ENCODE data around the gene RBM42. TPM values are rescaled to one million over a fixed set of nuclear protein-coding genes. Genes with fewer than 3 reads are reported as not detected.

RBM42 gene
- total RNA-seq, 2 experiments from 2014 or later = 99.5 to 102 TPM

DNA sequence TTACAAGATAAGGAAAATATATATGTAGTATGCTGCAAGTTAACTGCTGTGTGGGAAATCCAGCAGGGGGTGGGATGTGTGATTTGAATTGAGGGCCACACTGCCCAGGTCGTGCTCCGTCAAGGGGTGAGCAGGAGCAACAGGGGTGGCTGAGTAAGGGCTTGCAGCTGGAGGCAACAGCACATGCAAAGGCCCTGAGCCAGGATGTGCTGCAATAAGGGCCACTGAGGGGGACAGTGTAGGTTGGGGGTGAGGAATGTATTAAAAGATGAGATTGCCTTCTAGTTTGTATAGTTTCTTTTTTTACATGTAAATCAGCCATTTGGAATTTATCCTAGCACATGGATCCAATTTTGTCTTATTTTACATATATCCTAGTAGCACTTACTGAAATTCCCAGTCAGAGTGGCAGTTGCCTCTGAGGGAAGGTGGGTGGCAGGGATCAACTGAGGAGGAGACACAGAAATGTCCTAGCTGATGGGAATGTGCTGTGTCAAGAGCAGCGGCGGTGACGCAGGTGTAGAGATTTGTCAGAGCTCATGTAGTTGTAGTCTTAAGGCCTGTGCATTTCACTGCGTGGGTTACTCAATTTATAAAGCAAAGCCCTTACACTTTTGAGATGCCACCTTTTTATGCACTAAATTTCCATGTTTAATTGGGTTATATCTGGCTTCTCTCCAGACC, 5.4 kb upstream of the RBM42 start:
- H3K4me1 Mint-ChIP-seq = peaks cover 5% of the 10 kb centered on the region
- peaks cover 21% of the 10 kb centered on the region for H3K36me3 Mint-ChIP-seq (ENCODE audit: low read depth)
- ChIA-PET POLR2A (interaction anchor here (0.8 to 4.5 kb wide), 4 partner anchors 8 to 14 kb away, joined by 3 to 24 read pairs (median 4); partner anchors contain the start of gene HAUS5), CTCF (no interaction called here)
- H3K27me3 Mint-ChIP-seq = no peaks in the 10 kb centered on the region
- DNase-seq = no peak
- H3K9me3 Mint-ChIP-seq = no peaks in the 10 kb centered on the region
- no peak overlapping the region for H3K4me3 Mint-ChIP-seq
- H3K27ac Mint-ChIP-seq = no peak overlapping the region

DNA sequence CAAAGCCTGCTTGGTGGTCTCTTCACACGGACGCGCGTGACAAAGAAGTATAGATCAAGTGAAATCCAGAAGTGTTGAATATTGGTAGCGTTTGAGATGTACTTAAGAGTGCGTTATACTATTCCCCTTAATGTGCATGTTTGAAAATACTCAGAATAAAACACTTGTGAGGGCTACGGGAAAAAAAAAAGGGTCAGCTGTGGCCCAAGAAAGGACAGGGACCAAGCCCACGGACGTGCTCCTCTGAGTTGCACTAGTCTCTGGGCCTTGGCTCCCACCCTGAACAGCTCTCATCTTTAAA, 622 bp upstream of the RBM42 start:
- CTCF ChIA-PET = no interaction called here
- Mint-ChIP-seq H3K27me3 (no peaks in the 10 kb centered on the region), H3K9me3 (no peaks in the 10 kb centered on the region), H3K36me3 (ENCODE audit: low read depth) (peaks cover 32% of the 10 kb centered on the region), H3K27ac (peak overlapping the region; percentile 98), H3K4me3 (peak overlapping the region; percentile 100), H3K4me1 (peaks cover 21% of the 10 kb centered on the region)
- POLR2A ChIA-PET = interaction anchor here (0.7 to 2.6 kb wide), 4 partner anchors 12 to 42 kb away, joined by 3 to 7 read pairs (median 4); partner anchors contain the start of gene HAUS5
- DNase-seq = no peak

DNA sequence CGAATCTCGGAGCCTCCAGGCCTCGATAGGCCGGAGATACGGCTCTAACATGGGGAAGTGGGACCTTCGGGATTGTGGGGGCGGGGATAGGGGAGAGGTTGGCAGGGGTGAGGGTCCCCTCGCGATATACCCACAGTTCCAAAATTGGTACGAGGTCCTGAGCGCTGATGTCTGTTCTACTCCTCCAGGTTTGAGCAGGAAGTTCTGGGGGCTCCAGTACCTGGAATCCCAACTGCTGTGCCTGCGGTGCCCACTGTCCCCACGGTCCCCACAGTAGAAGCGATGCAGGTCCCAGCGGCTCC, 447 bp downstream of the RBM42 start:
- no peaks in the 10 kb centered on the region for H3K27me3 Mint-ChIP-seq
- ChIA-PET CTCF (interaction anchor here (0.9 kb wide), 1 partner anchor 19 kb away, joined by 3 read pairs; the partner anchor contains the start of gene COX6B1), POLR2A (interaction anchor here (0.8 to 4.1 kb wide), 5 partner anchors 14 to 24 kb away, joined by 3 to 25 read pairs (median 6); partner anchors contain the start of genes COX6B1, ETV2 and HAUS5)
- DNase-seq = no peak
- peaks cover 21% of the 10 kb centered on the region for H3K4me1 Mint-ChIP-seq
- H3K4me3 Mint-ChIP-seq = peak overlapping the region; percentile 100
- no peaks in the 10 kb centered on the region for H3K9me3 Mint-ChIP-seq
- H3K36me3 Mint-ChIP-seq (ENCODE audit: low read depth) = peaks cover 39% of the 10 kb centered on the region
- H3K27ac Mint-ChIP-seq = peak overlapping the region; percentile 98

GRCh38 chr19:35633727-35634440, 5.0 kb downstream of the RBM42 start:
- H3K4me1 Mint-ChIP-seq = peaks cover 12% of the 10 kb centered on the region
- DNase-seq = no peak
- ChIA-PET POLR2A (no interaction called here), CTCF (no interaction called here)
- H3K27ac Mint-ChIP-seq = no peak overlapping the region
- H3K9me3 Mint-ChIP-seq = no peaks in the 10 kb centered on the region
- no peaks in the 10 kb centered on the region for H3K27me3 Mint-ChIP-seq
- peaks cover 65% of the 10 kb centered on the region for H3K36me3 Mint-ChIP-seq (ENCODE audit: low read depth)
- no peak overlapping the region for H3K4me3 Mint-ChIP-seq

DNA sequence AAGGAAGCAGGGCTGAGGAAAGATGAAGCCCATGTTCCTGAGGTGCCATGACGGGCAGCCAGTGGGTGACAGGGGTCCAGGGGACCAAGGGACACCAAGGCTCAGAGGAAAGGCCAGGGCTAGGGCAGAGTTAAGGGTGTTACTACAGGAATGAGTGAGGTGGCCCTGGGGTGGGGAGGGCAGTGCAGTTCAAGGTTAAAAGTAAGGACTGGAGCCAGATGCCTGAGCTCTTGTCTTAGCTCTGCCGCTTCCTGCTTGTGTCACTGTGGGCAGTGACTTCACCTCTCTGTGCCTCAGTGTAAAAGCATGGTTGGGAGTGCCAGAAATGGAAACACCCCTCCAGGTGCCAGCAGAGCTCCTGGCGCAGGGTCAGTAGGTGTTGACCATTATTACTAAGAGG, 7.8 kb downstream of the RBM42 start:
- no peaks in the 10 kb centered on the region for H3K27me3 Mint-ChIP-seq
- no peak for DNase-seq
- peaks cover 49% of the 10 kb centered on the region for H3K36me3 Mint-ChIP-seq (ENCODE audit: low read depth)
- POLR2A ChIA-PET = interaction anchor here (1.3 to 1.5 kb wide), 2 partner anchors 12 to 87 kb away, joined by 4 to 5 read pairs; no protein-coding TSS in a partner anchor
- no peaks in the 10 kb centered on the region for H3K9me3 Mint-ChIP-seq
- CTCF ChIA-PET = interaction anchor here (1.7 kb wide), 1 partner anchor 24 kb away, joined by 7 read pairs; the partner anchor contains the start of gene HAUS5
- H3K27ac Mint-ChIP-seq = no peak overlapping the region
- H3K4me3 Mint-ChIP-seq = no peak overlapping the region
- H3K4me1 Mint-ChIP-seq = peaks cover 6% of the 10 kb centered on the region

DNA sequence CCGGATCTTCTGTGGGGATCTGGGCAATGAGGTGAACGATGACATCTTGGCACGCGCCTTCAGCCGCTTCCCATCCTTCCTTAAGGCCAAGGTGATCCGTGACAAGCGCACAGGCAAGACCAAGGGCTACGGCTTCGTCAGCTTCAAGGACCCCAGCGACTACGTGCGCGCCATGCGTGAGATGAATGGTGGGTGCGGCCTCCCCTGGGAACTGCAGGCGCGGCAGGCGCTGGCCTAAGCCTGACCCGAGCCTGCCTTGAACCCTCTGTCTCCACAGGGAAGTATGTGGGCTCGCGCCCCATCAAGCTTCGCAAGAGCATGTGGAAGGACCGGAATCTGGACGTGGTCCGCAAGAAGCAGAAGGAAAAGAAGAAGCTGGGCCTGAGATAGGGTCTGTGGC, 8.3 kb downstream of the RBM42 start:
- no peaks in the 10 kb centered on the region for H3K9me3 Mint-ChIP-seq
- CTCF ChIA-PET = interaction anchor here (1.7 kb wide), 1 partner anchor 25 kb away, joined by 7 read pairs; the partner anchor contains the start of gene HAUS5
- DNase-seq = no peak
- POLR2A ChIA-PET = interaction anchor here (1.3 to 1.5 kb wide), 2 partner anchors 13 to 87 kb away, joined by 4 to 5 read pairs; no protein-coding TSS in a partner anchor
- no peak overlapping the region for H3K4me3 Mint-ChIP-seq
- H3K27ac Mint-ChIP-seq = no peak overlapping the region
- no peaks in the 10 kb centered on the region for H3K27me3 Mint-ChIP-seq
- peaks cover 44% of the 10 kb centered on the region for H3K36me3 Mint-ChIP-seq (ENCODE audit: low read depth)
- H3K4me1 Mint-ChIP-seq = peaks cover 10% of the 10 kb centered on the region

GRCh38 chr19:35639321-35639639, 10.4 kb downstream of the RBM42 start:
- Mint-ChIP-seq H3K4me1 (peaks cover 19% of the 10 kb centered on the region), H3K9me3 (no peaks in the 10 kb centered on the region), H3K27me3 (no peaks in the 10 kb centered on the region), H3K4me3 (no peak overlapping the region), H3K36me3 (ENCODE audit: low read depth) (peaks cover 27% of the 10 kb centered on the region), H3K27ac (no peak overlapping the region)
- DNase-seq = no peak
- CTCF ChIA-PET = no interaction called here
- POLR2A ChIA-PET = no interaction called here

DNA sequence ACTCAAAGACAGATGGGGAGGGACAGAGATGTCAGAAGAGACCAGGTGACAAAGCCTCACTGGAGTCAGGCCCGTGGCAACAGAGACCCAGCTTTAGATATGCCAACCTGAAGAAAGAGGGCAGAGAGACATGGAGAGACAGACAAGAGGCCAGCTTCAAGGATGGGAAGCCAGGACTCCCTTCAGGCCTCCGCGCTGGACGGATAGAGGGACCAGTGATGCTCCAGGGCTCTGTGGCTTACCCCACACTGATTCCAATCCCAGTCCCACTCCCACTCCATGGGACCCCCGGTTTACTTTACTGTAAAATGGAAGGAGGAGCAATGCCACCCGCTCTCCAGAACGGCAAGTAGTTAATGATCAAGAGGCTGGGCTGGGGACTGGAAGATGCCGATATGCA, 11.0 kb downstream of the RBM42 start:
- CTCF ChIA-PET = no interaction called here
- no peak overlapping the region for H3K4me3 Mint-ChIP-seq
- no peaks in the 10 kb centered on the region for H3K27me3 Mint-ChIP-seq
- no peak overlapping the region for H3K27ac Mint-ChIP-seq
- no peak for DNase-seq
- peaks cover 25% of the 10 kb centered on the region for H3K4me1 Mint-ChIP-seq
- peaks cover 24% of the 10 kb centered on the region for H3K36me3 Mint-ChIP-seq (ENCODE audit: low read depth)
- POLR2A ChIA-PET = interaction anchor here (1.0 kb wide), 1 partner anchor 12 kb away, joined by 3 read pairs; no protein-coding TSS in a partner anchor
- H3K9me3 Mint-ChIP-seq = no peaks in the 10 kb centered on the region

DNA sequence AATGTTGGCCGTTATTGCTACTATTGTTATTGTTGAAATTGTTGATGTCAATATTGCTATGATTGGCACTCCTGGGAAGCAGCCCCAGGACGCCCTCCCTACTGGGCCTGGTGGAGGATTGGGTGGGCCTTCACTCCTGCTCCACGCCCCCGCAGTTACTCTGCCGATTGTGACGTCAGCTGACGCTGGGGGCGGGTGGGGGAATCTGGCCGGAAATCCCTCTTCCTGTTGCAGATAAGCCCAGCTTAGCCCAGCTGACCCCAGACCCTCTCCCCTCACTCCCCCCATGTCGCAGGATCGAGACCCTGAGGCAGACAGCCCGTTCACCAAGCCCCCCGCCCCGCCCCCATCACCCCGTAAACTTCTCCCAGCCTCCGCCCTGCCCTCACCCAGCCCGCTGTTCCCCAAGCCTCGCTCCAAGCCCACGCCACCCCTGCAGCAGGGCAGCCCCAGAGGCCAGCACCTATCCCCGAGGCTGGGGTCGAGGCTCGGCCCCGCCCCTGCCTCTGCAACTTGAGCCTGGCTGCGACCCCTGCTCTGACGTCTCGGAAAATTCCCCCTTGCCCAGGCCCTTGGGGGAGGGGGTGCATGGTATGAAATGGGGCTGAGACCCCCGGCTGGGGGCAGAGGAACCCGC, 12.8 kb downstream of the RBM42 start, which contains the start of gene ETV2:
Gene ETV2, plus strand, starts transcription at position 231 of the 637 bp plus-strand sequence. CDS start 716 bp downstream, outside the sequence.
- ChIA-PET CTCF (interaction anchor here (0.5 to 2.8 kb wide), 2 partner anchors 61 to 93 kb away, joined by 3 to 12 read pairs; no protein-coding TSS in a partner anchor), POLR2A (interaction anchor here (4.4 kb wide), 1 partner anchor 11 kb away, joined by 25 read pairs; no protein-coding TSS in a partner anchor)
- H3K4me1 Mint-ChIP-seq = peaks cover 37% of the 10 kb centered on the region
- peak within 1 kb of the TSS; percentile 60 for H3K27ac Mint-ChIP-seq
- H3K36me3 Mint-ChIP-seq (ENCODE audit: low read depth) = peaks cover 13% of the 10 kb centered on the region
- no peaks in the 10 kb centered on the region for H3K27me3 Mint-ChIP-seq
- DNase-seq = peak; percentile 55
- H3K9me3 Mint-ChIP-seq = no peaks in the 10 kb centered on the region
- H3K4me3 Mint-ChIP-seq = peak within 1 kb of the TSS; percentile 83

- peaks cover 6% of the 10 kb centered on the region for H3K36me3 Mint-ChIP-seq (ENCODE audit: low read depth)
- H3K4me3 Mint-ChIP-seq = peak overlapping the region; percentile 83
- no peak for DNase-seq
- H3K9me3 Mint-ChIP-seq = no peaks in the 10 kb centered on the region
- H3K4me1 Mint-ChIP-seq = peaks cover 39% of the 10 kb centered on the region
- H3K27ac Mint-ChIP-seq = no peak overlapping the region
- CTCF ChIA-PET = interaction anchor here (0.5 to 2.8 kb wide), 4 partner anchors 30 to 120 kb away, joined by 3 to 12 read pairs (median 5); partner anchors contain the start of gene HAUS5
- no peaks in the 10 kb centered on the region for H3K27me3 Mint-ChIP-seq
- POLR2A ChIA-PET = interaction anchor here (0.8 to 4.4 kb wide), 3 partner anchors 11 to 32 kb away, joined by 3 to 25 read pairs (median 22); partner anchors contain the start of gene HAUS5
Measured at GRCh38 chr19:35642312-35642711, 13.5 kb downstream of the RBM42 start.

DNA sequence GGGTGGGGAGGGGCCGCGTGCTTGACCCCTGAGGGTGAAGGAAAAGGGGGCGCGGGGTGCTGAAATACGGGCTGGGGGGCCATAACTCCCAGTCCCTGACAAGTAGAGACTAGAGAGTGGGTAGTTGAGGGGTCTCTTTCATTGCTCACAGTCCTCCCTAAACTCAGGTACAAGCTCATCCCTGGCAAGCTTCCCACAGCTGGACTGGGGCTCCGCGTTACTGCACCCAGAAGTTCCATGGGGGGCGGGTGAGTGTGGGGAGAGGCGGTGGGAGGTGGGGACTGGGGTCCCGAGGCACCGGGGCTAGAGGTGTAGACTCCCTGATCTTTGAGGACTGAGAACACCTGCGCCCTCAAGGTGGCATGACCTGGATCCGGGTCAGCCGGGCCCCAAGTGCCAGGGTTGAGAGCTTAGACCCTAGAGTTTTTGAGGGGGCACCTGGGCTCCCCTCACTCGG, 14.0 kb downstream of the RBM42 start:
- peak overlapping the region; percentile 83 for H3K4me3 Mint-ChIP-seq
- DNase-seq = no peak
- ChIA-PET POLR2A (interaction anchor here (0.8 to 4.4 kb wide), 8 partner anchors 12 to 105 kb away, joined by 3 to 25 read pairs (median 6); partner anchors contain the start of genes HAUS5, KMT2B and LIN37), CTCF (interaction anchor here (0.6 to 2.8 kb wide), 4 partner anchors 10 to 120 kb away, joined by 3 to 12 read pairs (median 6); partner anchors contain the start of gene HAUS5)
- no peaks in the 10 kb centered on the region for H3K27me3 Mint-ChIP-seq
- H3K27ac Mint-ChIP-seq = no peak overlapping the region
- H3K9me3 Mint-ChIP-seq = no peaks in the 10 kb centered on the region
- peaks cover 41% of the 10 kb centered on the region for H3K4me1 Mint-ChIP-seq
- peaks cover under 1% of the 10 kb centered on the region for H3K36me3 Mint-ChIP-seq (ENCODE audit: low read depth)
